SK-N-MC (cell line): ENCODE results near the gene ATP2B2.

Source experiments
- DNase-seq: peaks from one replicate; pipeline ENCODE4 v3.0.0-alpha.2; 2011; ENCODE audit warnings: low read depth, low spot score
- H3K27ac ChIP-seq: fragments of 200-600 bp; sonication (generic); 2 replicates; pipeline ENCODE4 v1.5.1; 2016; ENCODE audit warnings: mixed run types
- H3K36me3 ChIP-seq: fragments of 200-600 bp; sonication (generic); 2 replicates; pipeline ENCODE4 v1.6.1; 2017; ENCODE audit warnings: antibody characterized with exemption, low read length, mixed read lengths; ENCODE audit not compliant: insufficient read depth
- H3K4me3 ChIP-seq: fragments of 200-600 bp; sonication (generic); 2 replicates; pipeline ENCODE4 v1.5.1; 2016
- H3K9ac ChIP-seq: fragments of 200-600 bp; sonication (generic); 2 replicates; pipeline ENCODE4 v1.8.0; 2017; ENCODE audit warnings: mixed run types, mixed read lengths; ENCODE audit not compliant: insufficient read length
- H3K9me3 ChIP-seq: fragments of 200-600 bp; sonication (generic); 2 replicates; pipeline ENCODE4 v1.6.1; 2017; ENCODE audit warnings: low read depth, mild to moderate bottlenecking, antibody characterized with exemption, low read length, moderate library complexity, mixed read lengths
- EZH2 ChIP-seq: fragments of 200-600 bp; sonication (generic); IDR thresholded peaks from one replicate; pipeline ENCODE4 v1.6.1; 2017; ENCODE audit warnings: antibody characterized with exemption
- FOXP2 ChIP-seq: optimal IDR thresholded peaks from 2 replicates; pipeline ENCODE3; 2011; ENCODE audit warnings: mild to moderate bottlenecking, moderate library complexity; ENCODE audit not compliant: insufficient read depth; ENCODE audit errors: extremely low read length, control extremely low read depth
- POLR2AphosphoS5 ChIP-seq: IDR thresholded peaks from 2 replicates; pipeline ENCODE4 v1.6.1; 2012; ENCODE audit warnings: mild to moderate bottlenecking, low read depth, low read length, borderline replicate concordance

Gene ATP2B2

GRCh38 chr3:10494180-10494579, 11.2 kb downstream of the ATP2B2 start:
- no peaks in the 10 kb centered on the region for H3K9me3 ChIP-seq
- TF ChIP-seq POLR2AphosphoS5 (no peak), FOXP2 (no peak), EZH2 (no peak)
- no peaks in the 10 kb centered on the region for H3K36me3 ChIP-seq
- DNase-seq: no peak
- no peak overlapping the region for H3K9ac ChIP-seq
- H3K27ac ChIP-seq: no peak overlapping the region
- no peak overlapping the region for H3K4me3 ChIP-seq

GRCh38 chr3:10493202-10493589, 12.2 kb downstream of the ATP2B2 start:
- Histone ChIP-seq H3K36me3 (no peaks in the 10 kb centered on the region), H3K27ac (no peak overlapping the region), H3K9ac (no peak overlapping the region), H3K4me3 (no peak overlapping the region), H3K9me3 (no peaks in the 10 kb centered on the region)
- DNase-seq: no peak
- TF ChIP-seq POLR2AphosphoS5 (no peak), FOXP2 (no peak), EZH2 (no peak)

- no peaks in the 10 kb centered on the region for H3K36me3 ChIP-seq
- H3K9me3 ChIP-seq: no peaks in the 10 kb centered on the region
- no peak for DNase-seq
- TF ChIP-seq POLR2AphosphoS5 (no peak), EZH2 (no peak), FOXP2 (no peak)
- no peak overlapping the region for H3K9ac ChIP-seq
- H3K4me3 ChIP-seq: no peak overlapping the region
- H3K27ac ChIP-seq: no peak overlapping the region
These were observed 12.8 kb downstream of the ATP2B2 start for GRCh38 chr3:10492364-10493201.

GRCh38 chr3:10489746-10490483, 15.5 kb downstream of the ATP2B2 start:
- TF ChIP-seq FOXP2 (no peak), EZH2 (no peak), POLR2AphosphoS5 (no peak)
- Histone ChIP-seq H3K4me3 (no peak overlapping the region), H3K9ac (no peak overlapping the region), H3K27ac (no peak overlapping the region), H3K36me3 (no peaks in the 10 kb centered on the region), H3K9me3 (no peaks in the 10 kb centered on the region)
- DNase-seq: no peak

GRCh38 chr3:10487988-10488633, 17.3 kb downstream of the ATP2B2 start:
- Histone ChIP-seq H3K9ac (no peak overlapping the region), H3K36me3 (no peaks in the 10 kb centered on the region), H3K9me3 (no peaks in the 10 kb centered on the region), H3K4me3 (no peak overlapping the region), H3K27ac (no peak overlapping the region)
- no peak for TF ChIP-seq EZH2
- no peak for TF ChIP-seq FOXP2
- no peak for TF ChIP-seq POLR2AphosphoS5
- DNase-seq: no peak

GRCh38 chr3:10485806-10486205, 19.6 kb downstream of the ATP2B2 start:
- Histone ChIP-seq H3K27ac (no peak overlapping the region), H3K9ac (no peak overlapping the region), H3K9me3 (no peaks in the 10 kb centered on the region), H3K4me3 (no peak overlapping the region), H3K36me3 (no peaks in the 10 kb centered on the region)
- no peak for DNase-seq
- TF ChIP-seq POLR2AphosphoS5: no peak
- TF ChIP-seq EZH2: no peak
- TF ChIP-seq FOXP2: no peak

- TF ChIP-seq EZH2: no peak
- no peak for TF ChIP-seq FOXP2
- no peak for TF ChIP-seq POLR2AphosphoS5
- H3K36me3 ChIP-seq: no peaks in the 10 kb centered on the region
- DNase-seq: no peak
- no peak overlapping the region for H3K4me3 ChIP-seq
- no peak overlapping the region for H3K9ac ChIP-seq
- H3K9me3 ChIP-seq: no peaks in the 10 kb centered on the region
- no peak overlapping the region for H3K27ac ChIP-seq
These were observed 20.0 kb downstream of the ATP2B2 start for GRCh38 chr3:10485380-10485779.

- H3K27ac ChIP-seq: no peak overlapping the region
- no peak overlapping the region for H3K9ac ChIP-seq
- H3K9me3 ChIP-seq: no peaks in the 10 kb centered on the region
- DNase-seq: no peak
- no peak for TF ChIP-seq FOXP2
- TF ChIP-seq POLR2AphosphoS5: no peak
- TF ChIP-seq EZH2: no peak
- no peaks in the 10 kb centered on the region for H3K36me3 ChIP-seq
- H3K4me3 ChIP-seq: no peak overlapping the region
These were observed 20.7 kb downstream of the ATP2B2 start for GRCh38 chr3:10484709-10485108.
